AG04449 (cell line): Measurements from ENCODE around the gene PDP2.

Experiments
- CTCF ChIA-PET: fragments of 350-600 bp; formaldehyde crosslinking; extraction: SDS; loops from one replicate; lab custom pipeline; 2021; ENCODE audit warnings: antibody characterized with exemption; lab: Yijun Ruan, JAX
- POLR2A ChIA-PET: fragments of 400-600, 350-600 bp; formaldehyde crosslinking; extraction: SDS; loops from one replicate; lab custom pipeline; 2020; ENCODE audit warnings: antibody characterized with exemption, inconsistent platforms; lab: Yijun Ruan, JAX
- DNase-seq: peaks from one replicate; pipeline ENCODE4 v3.0.0-alpha.2; 2010; ENCODE audit warnings: low read depth, low spot score
- H3K4me3 ChIP-seq: 2 replicates; pipeline ENCODE4 v1.5.1; 2011; ENCODE audit warnings: low read depth, mild to moderate bottlenecking, control low read depth, low read length
- TF ChIP-seq, protein P1 (sequence below): IDR thresholded peaks from one replicate; pipeline ENCODE4 v1.5.1; 2011; ENCODE audit warnings: mild to moderate bottlenecking, moderate library complexity, low read length, control low read depth, inconsistent platforms; ENCODE audit not compliant: insufficient read depth; ENCODE audit errors: missing control alignments

The PDP2 gene

GRCh38 chr16:66846266-66846665 lies 34.0 kb upstream of the PDP2 start:
- no peak overlapping the region for H3K4me3 ChIP-seq
- ChIA-PET POLR2A (no interaction called here), CTCF (interaction anchor here (1.1 to 12.7 kb wide), 3 partner anchors 9 to 22 kb away, joined by 4 to 205 read pairs (median 110); partner anchors contain the start of gene NAE1)
- TF ChIP-seq, protein P1, sequence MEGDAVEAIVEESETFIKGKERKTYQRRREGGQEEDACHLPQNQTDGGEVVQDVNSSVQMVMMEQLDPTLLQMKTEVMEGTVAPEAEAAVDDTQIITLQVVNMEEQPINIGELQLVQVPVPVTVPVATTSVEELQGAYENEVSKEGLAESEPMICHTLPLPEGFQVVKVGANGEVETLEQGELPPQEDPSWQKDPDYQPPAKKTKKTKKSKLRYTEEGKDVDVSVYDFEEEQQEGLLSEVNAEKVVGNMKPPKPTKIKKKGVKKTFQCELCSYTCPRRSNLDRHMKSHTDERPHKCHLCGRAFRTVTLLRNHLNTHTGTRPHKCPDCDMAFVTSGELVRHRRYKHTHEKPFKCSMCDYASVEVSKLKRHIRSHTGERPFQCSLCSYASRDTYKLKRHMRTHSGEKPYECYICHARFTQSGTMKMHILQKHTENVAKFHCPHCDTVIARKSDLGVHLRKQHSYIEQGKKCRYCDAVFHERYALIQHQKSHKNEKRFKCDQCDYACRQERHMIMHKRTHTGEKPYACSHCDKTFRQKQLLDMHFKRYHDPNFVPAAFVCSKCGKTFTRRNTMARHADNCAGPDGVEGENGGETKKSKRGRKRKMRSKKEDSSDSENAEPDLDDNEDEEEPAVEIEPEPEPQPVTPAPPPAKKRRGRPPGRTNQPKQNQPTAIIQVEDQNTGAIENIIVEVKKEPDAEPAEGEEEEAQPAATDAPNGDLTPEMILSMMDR = no peak
- no peak for DNase-seq

DNA sequence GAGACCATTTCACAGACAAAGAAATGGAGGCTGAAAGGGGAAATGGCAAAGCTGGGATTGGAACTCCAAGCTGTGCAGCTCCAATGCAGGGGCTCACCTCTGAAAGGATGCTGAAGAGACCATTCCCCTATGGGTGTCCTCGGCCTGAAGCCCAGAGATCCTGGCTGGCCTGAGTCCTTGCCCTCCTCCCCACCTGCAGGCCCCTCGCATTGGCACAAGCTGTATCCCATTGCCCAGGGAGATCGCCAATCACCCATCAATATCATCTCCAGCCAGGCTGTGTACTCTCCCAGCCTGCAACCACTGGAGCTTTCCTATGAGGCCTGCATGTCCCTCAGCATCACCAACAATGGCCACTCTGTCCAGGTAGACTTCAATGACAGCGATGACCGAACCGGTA lies 33.5 kb upstream of the PDP2 start:
- TF ChIP-seq, protein P1 = no peak
- no peak for DNase-seq
- no peak overlapping the region for H3K4me3 ChIP-seq
- POLR2A ChIA-PET = no interaction called here
- CTCF ChIA-PET = interaction anchor here (1.1 to 12.7 kb wide), 4 partner anchors 10 to 21 kb away, joined by 3 to 205 read pairs (median 57); partner anchors contain the start of gene NAE1

DNA sequence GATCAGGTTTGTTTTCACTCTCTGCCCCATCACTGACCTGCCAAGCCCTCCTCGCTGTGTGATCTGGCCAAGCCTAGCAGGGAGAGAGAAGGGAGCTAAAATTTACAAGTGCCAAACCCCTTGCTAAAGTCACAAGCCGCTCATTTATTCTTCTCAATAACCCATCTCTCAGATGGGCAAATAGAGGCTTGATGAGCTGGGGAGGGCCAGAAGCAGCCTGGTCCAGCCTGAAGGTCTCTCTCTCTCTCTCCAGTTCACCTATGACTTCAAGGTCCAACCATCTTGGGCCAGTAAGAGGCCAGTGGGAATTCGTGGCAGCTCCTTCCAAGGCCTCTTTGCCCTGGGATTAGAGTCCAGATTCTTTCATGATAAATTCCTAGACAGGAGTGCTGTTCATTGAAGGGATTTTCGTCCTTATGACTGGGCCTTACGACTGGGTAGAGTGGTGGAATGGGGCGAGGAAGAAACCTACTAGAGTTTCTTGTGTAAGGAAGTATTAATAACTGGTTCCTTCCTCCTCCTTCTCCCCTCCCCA lies 32.7 kb upstream of the PDP2 start:
- DNase-seq = no peak
- no peak overlapping the region for H3K4me3 ChIP-seq
- ChIA-PET POLR2A (no interaction called here), CTCF (interaction anchor here (0.8 to 12.7 kb wide), 4 partner anchors 12 to 186 kb away, joined by 3 to 205 read pairs (median 56); partner anchors contain the start of gene NAE1)
- TF ChIP-seq, protein P1 = no peak

GRCh38 chr16:66848172-66848571 lies 32.1 kb upstream of the PDP2 start:
- no peak for DNase-seq
- ChIA-PET CTCF (interaction anchor here (0.8 to 12.7 kb wide), 5 partner anchors 9 to 186 kb away, joined by 3 to 205 read pairs (median 6); partner anchors contain the start of gene NAE1), POLR2A (no interaction called here)
- no peak overlapping the region for H3K4me3 ChIP-seq
- TF ChIP-seq, protein P1 = no peak

GRCh38 chr16:66849021-66849420 lies 31.3 kb upstream of the PDP2 start:
- CTCF ChIA-PET = interaction anchor here (1.1 to 12.7 kb wide), 6 partner anchors 9 to 97 kb away, joined by 3 to 205 read pairs (median 4); partner anchors contain the start of gene NAE1
- POLR2A ChIA-PET = no interaction called here

GRCh38 chr16:66849549-66849948 lies 30.8 kb upstream of the PDP2 start:
- ChIA-PET CTCF (interaction anchor here (1.1 to 12.7 kb wide), 6 partner anchors 8 to 97 kb away, joined by 3 to 205 read pairs (median 4); partner anchors contain the start of gene NAE1), POLR2A (no interaction called here)
- TF ChIP-seq, protein P1 = no peak
- H3K4me3 ChIP-seq = no peak overlapping the region
- no peak for DNase-seq

More at GRCh38 chr16:66849021-66849420, 31.3 kb upstream of the PDP2 start:
- TF ChIP-seq, protein P1 = no peak
- H3K4me3 ChIP-seq = no peak overlapping the region
- DNase-seq = no peak
